Colonic mucosa (tissue), 4 donors: ENCODE measurements around the gene CYP4F3. TPM values are rescaled to one million over a fixed set of nuclear protein-coding genes. Genes with fewer than 3 reads are reported as not detected.

ENCODE experiments used
- DNase-seq: peaks from one replicate; pipeline ENCODE4 v3.0.0-alpha.2; 2020
- H3K27ac ChIP-seq: fragments of 200-600 bp; one replicate; pipeline ENCODE4 v1.8.0; 2021
- H3K27me3 ChIP-seq: fragments of 200-600 bp; one replicate; pipeline ENCODE4 v1.8.0; 2021
- H3K36me3 ChIP-seq: fragments of 200-600 bp; one replicate; pipeline ENCODE4 v1.8.0; 2021
- H3K4me1 ChIP-seq: fragments of 200-600 bp; one replicate; pipeline ENCODE4 v1.8.0; 2021; ENCODE audit warnings: mild to moderate bottlenecking
- H3K4me3 ChIP-seq: fragments of 200-600 bp; one replicate; pipeline ENCODE4 v1.8.0; 2021
- H3K9ac ChIP-seq, 2 donors: one replicate each; pipeline ENCODE4 v1.7.0; 2013; ENCODE audit warnings: control low read depth in 2 of 2, low read depth in 2 of 2, low read length in 2 of 2
- H3K9me3 ChIP-seq: fragments of 200-600 bp; one replicate; pipeline ENCODE4 v1.8.0; 2021
- CTCF ChIP-seq: fragments of 200-600 bp; IDR thresholded peaks from one replicate; pipeline ENCODE4 v1.8.0; 2022; ENCODE audit warnings: antibody characterized with exemption, mild to moderate bottlenecking
- intact Hi-C: fragments of 100-400 bp; cut with DNase I; formaldehyde crosslinking; loops from one replicate; pipeline ENCODE4 v1.14.1; 2022
- total RNA-seq, 2 donors: library from RNA; stranded (reverse); fragmentation: NEBNext Ultra II Directional in 1 of 2; extraction: Animal tissue kit (Norgen Biotek cat#: 25700) in 1 of 2; gene quantifications; one replicate each; pipeline ENCODE4 v1.2.1, GENCODE V29; 2021
- donor health status: healthy.
- donor health status: DM: no; HTN: no; CAD: no.
- donor health status: DM: no; HTN: no; CAD: no.

Gene CYP4F3
- total RNA-seq, 2 donors from 2014 or later = 7.8 to 8.3 TPM

- no peaks in the 10 kb centered on the region for H3K27me3 ChIP-seq
- H3K9ac ChIP-seq = no peak overlapping the region
- H3K9me3 ChIP-seq = no peaks in the 10 kb centered on the region
- no peaks in the 10 kb centered on the region for H3K36me3 ChIP-seq
- intact Hi-C loops = no loop called here
- no peak overlapping the region for H3K4me3 ChIP-seq
- no peaks in the 10 kb centered on the region for H3K4me1 ChIP-seq
- no peak for DNase-seq
- H3K27ac ChIP-seq = no peak overlapping the region
- TF ChIP-seq CTCF = no peak
Measured at GRCh38 chr19:15623711-15624318, 16.9 kb upstream of the CYP4F3 start.

DNA sequence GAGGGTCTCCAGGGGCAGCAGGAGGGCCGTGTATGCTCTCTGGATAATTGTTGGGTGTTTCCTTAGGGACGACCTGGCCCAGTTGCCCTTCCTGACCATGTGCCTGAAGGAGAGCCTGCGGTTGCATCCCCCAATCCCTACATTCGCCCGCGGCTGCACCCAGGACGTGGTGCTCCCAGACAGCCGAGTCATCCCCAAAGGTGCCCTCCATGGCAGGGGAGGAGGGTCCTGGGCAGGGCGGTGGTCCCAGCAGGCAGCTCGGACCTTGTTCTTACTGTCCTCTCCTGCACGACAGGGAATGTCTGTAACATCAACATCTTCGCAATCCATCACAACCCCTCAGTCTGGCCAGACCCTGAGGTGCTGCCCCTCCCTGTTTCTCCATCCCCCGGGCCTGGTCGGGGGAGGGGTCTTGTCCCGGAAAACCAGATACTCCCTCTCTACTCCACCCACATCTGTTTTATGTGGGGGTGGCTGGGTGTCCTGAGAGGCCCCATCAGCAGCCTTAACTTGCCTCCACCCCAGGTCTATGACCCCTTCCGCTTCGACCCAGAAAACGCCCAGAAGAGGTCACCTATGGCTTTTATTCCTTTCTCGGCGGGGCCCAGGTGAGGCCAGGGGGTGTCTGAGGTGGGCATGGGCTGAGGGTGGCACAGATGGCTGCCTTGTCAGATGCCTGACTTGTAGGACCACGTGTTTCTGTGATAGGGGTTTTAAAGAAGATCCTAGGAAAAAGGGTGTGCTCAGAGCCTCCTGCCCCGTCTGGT lies 12.3 kb upstream of the CYP4F3 start:
- no peak for DNase-seq
- Histone ChIP-seq H3K9ac (peak overlapping the region; percentile 32 to 46), H3K36me3 (no peaks in the 10 kb centered on the region), H3K27me3 (no peaks in the 10 kb centered on the region), H3K27ac (no peak overlapping the region), H3K4me3 (no peak overlapping the region), H3K4me1 (no peaks in the 10 kb centered on the region), H3K9me3 (no peaks in the 10 kb centered on the region)
- TF ChIP-seq CTCF = no peak
- intact Hi-C loops = loop anchor here (2.0 to 5.0 kb wide), 4 partner anchors 134 to 554 kb away; no protein-coding TSS in a partner anchor

GRCh38 chr19:15629003-15629880 lies 11.5 kb upstream of the CYP4F3 start:
- H3K4me3 ChIP-seq = no peak overlapping the region
- peak; percentile 95 for TF ChIP-seq CTCF
- no peaks in the 10 kb centered on the region for H3K36me3 ChIP-seq
- H3K9me3 ChIP-seq = no peaks in the 10 kb centered on the region
- H3K27me3 ChIP-seq = no peaks in the 10 kb centered on the region
- no peak overlapping the region for H3K27ac ChIP-seq
- peak; percentile 93 for DNase-seq
- intact Hi-C loops = loop anchor here (2.0 to 5.0 kb wide), 4 partner anchors 133 to 553 kb away; no protein-coding TSS in a partner anchor
- H3K9ac ChIP-seq = peak overlapping the region; percentile 32 to 46
- no peaks in the 10 kb centered on the region for H3K4me1 ChIP-seq

DNA sequence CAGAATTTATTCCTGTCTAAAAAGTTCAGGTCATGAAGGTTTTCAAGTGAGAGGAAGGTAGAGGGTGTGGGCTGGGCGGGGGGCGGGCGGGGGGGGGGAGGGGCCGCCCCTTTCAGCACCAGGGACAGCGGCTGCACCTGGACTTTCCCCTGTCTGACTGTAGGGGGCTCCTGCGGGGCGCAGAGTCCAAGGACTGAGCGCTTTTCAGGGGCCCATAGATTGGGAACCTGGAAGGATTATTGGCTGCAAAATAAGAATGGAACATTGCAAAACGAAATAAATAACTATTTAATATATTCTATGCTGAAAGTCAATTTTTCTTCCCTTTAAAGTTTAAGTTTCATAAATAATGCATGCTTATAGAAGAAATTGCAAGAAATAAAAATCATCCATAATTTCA lies 8.9 kb upstream of the CYP4F3 start:
- Histone ChIP-seq H3K9me3 (no peaks in the 10 kb centered on the region), H3K27ac (no peak overlapping the region), H3K4me3 (no peak overlapping the region), H3K27me3 (no peaks in the 10 kb centered on the region), H3K36me3 (no peaks in the 10 kb centered on the region), H3K9ac (no peak overlapping the region), H3K4me1 (no peaks in the 10 kb centered on the region)
- no peak for TF ChIP-seq CTCF
- DNase-seq = no peak
- intact Hi-C loops = no loop called here

GRCh38 chr19:15633082-15633835 lies 7.4 kb upstream of the CYP4F3 start:
- no peaks in the 10 kb centered on the region for H3K9me3 ChIP-seq
- intact Hi-C loops = no loop called here
- no peak overlapping the region for H3K4me3 ChIP-seq
- no peaks in the 10 kb centered on the region for H3K4me1 ChIP-seq
- no peak overlapping the region for H3K27ac ChIP-seq
- no peak for TF ChIP-seq CTCF
- no peaks in the 10 kb centered on the region for H3K27me3 ChIP-seq
- H3K9ac ChIP-seq = no peak overlapping the region
- H3K36me3 ChIP-seq = no peaks in the 10 kb centered on the region
- no peak for DNase-seq
